ENCODE data around the gene C10orf67. TPM values are rescaled to one million over a fixed set of nuclear protein-coding genes. Genes with fewer than 3 reads are reported as not detected.

The C10orf67 gene
- total and polyA plus RNA-seq, 9 of the 15 experiments (the other 6 are each of a cell fraction or from before 2014, with no cell fraction given) = not detected

DNA sequence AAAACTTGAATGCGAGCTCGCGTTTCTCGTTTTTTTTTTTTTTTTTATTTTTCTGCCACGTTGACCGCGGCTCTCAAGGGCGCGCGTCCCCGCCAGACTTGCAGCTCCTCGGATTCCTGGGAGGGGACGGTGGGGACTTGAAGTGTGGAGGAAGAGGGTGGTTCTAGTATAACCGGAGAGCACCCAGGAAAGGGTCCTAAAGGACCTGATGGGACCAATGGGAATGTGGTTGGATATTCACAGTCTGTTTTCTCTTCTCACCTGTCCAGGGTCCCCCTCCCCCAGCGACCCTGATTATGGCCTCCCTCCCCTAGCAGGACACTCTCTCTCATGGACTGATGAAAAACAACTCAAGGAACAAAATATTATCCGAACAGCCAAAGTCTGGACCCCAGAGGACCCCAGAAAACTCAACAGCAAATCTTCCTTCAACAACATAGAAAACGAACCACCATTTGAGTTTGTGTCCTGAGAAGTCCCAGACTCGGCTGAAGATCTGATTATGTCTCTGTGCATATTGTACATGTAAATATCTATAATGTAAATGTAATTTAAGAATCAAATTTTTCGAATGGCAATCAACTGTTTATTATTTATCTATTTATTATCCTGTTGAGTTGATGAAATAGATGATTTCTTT is 151.0 kb downstream of the C10orf67 start (continued):
- TF ChIP-seq, protein P1, sequence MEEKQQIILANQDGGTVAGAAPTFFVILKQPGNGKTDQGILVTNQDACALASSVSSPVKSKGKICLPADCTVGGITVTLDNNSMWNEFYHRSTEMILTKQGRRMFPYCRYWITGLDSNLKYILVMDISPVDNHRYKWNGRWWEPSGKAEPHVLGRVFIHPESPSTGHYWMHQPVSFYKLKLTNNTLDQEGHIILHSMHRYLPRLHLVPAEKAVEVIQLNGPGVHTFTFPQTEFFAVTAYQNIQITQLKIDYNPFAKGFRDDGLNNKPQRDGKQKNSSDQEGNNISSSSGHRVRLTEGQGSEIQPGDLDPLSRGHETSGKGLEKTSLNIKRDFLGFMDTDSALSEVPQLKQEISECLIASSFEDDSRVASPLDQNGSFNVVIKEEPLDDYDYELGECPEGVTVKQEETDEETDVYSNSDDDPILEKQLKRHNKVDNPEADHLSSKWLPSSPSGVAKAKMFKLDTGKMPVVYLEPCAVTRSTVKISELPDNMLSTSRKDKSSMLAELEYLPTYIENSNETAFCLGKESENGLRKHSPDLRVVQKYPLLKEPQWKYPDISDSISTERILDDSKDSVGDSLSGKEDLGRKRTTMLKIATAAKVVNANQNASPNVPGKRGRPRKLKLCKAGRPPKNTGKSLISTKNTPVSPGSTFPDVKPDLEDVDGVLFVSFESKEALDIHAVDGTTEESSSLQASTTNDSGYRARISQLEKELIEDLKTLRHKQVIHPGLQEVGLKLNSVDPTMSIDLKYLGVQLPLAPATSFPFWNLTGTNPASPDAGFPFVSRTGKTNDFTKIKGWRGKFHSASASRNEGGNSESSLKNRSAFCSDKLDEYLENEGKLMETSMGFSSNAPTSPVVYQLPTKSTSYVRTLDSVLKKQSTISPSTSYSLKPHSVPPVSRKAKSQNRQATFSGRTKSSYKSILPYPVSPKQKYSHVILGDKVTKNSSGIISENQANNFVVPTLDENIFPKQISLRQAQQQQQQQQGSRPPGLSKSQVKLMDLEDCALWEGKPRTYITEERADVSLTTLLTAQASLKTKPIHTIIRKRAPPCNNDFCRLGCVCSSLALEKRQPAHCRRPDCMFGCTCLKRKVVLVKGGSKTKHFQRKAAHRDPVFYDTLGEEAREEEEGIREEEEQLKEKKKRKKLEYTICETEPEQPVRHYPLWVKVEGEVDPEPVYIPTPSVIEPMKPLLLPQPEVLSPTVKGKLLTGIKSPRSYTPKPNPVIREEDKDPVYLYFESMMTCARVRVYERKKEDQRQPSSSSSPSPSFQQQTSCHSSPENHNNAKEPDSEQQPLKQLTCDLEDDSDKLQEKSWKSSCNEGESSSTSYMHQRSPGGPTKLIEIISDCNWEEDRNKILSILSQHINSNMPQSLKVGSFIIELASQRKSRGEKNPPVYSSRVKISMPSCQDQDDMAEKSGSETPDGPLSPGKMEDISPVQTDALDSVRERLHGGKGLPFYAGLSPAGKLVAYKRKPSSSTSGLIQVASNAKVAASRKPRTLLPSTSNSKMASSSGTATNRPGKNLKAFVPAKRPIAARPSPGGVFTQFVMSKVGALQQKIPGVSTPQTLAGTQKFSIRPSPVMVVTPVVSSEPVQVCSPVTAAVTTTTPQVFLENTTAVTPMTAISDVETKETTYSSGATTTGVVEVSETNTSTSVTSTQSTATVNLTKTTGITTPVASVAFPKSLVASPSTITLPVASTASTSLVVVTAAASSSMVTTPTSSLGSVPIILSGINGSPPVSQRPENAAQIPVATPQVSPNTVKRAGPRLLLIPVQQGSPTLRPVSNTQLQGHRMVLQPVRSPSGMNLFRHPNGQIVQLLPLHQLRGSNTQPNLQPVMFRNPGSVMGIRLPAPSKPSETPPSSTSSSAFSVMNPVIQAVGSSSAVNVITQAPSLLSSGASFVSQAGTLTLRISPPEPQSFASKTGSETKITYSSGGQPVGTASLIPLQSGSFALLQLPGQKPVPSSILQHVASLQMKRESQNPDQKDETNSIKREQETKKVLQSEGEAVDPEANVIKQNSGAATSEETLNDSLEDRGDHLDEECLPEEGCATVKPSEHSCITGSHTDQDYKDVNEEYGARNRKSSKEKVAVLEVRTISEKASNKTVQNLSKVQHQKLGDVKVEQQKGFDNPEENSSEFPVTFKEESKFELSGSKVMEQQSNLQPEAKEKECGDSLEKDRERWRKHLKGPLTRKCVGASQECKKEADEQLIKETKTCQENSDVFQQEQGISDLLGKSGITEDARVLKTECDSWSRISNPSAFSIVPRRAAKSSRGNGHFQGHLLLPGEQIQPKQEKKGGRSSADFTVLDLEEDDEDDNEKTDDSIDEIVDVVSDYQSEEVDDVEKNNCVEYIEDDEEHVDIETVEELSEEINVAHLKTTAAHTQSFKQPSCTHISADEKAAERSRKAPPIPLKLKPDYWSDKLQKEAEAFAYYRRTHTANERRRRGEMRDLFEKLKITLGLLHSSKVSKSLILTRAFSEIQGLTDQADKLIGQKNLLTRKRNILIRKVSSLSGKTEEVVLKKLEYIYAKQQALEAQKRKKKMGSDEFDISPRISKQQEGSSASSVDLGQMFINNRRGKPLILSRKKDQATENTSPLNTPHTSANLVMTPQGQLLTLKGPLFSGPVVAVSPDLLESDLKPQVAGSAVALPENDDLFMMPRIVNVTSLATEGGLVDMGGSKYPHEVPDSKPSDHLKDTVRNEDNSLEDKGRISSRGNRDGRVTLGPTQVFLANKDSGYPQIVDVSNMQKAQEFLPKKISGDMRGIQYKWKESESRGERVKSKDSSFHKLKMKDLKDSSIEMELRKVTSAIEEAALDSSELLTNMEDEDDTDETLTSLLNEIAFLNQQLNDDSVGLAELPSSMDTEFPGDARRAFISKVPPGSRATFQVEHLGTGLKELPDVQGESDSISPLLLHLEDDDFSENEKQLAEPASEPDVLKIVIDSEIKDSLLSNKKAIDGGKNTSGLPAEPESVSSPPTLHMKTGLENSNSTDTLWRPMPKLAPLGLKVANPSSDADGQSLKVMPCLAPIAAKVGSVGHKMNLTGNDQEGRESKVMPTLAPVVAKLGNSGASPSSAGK (IDR thresholded peaks at IDR 0.05) = no peak

Measured in K562 (cell line).